ENCODE measurements around the gene PROS1. TPM values are rescaled to one million over a fixed set of nuclear protein-coding genes. Genes with fewer than 3 reads are reported as not detected.

Gene PROS1
- total RNA-seq, 1 donor from 2014 or later, result 16.9 TPM

- Mint-ChIP-seq H3K27ac (no peak overlapping the region), H3K36me3 (peaks cover 2% of the 10 kb centered on the region), H3K4me3 (no peak overlapping the region), H3K27me3 (ENCODE audit: low read depth) (no peaks in the 10 kb centered on the region), H3K9me3 (peaks cover 32% of the 10 kb centered on the region), H3K4me1 (no peaks in the 10 kb centered on the region)
- no peak for DNase-seq (ENCODE audit: low spot score in 2 of 2, unreplicated experiment in 2 of 2)
- TF ChIP-seq CTCF (IDR thresholded peaks at IDR 0.05; ENCODE audit: unreplicated experiment), result no peak
Observed at GRCh38 chr3:93936549-93936948, 37.1 kb downstream of the PROS1 start.

- no peak for DNase-seq (ENCODE audit: low spot score in 2 of 2, unreplicated experiment in 2 of 2)
- no peak overlapping the region for H3K4me3 Mint-ChIP-seq
- H3K4me1 Mint-ChIP-seq, result no peaks in the 10 kb centered on the region
- peaks cover 43% of the 10 kb centered on the region for H3K9me3 Mint-ChIP-seq
- no peak for TF ChIP-seq CTCF (IDR thresholded peaks at IDR 0.05; ENCODE audit: unreplicated experiment)
- H3K36me3 Mint-ChIP-seq, result peaks cover 2% of the 10 kb centered on the region
- no peaks in the 10 kb centered on the region for H3K27me3 Mint-ChIP-seq (ENCODE audit: low read depth)
- no peak overlapping the region for H3K27ac Mint-ChIP-seq
Observed at GRCh38 chr3:93934366-93935046, 39.2 kb downstream of the PROS1 start.

GRCh38 chr3:93931597-93932229, 42.0 kb downstream of the PROS1 start:
- H3K36me3 Mint-ChIP-seq, result peaks cover 4% of the 10 kb centered on the region
- H3K4me1 Mint-ChIP-seq, result no peaks in the 10 kb centered on the region
- no peak overlapping the region for H3K4me3 Mint-ChIP-seq
- no peak for TF ChIP-seq CTCF (IDR thresholded peaks at IDR 0.05; ENCODE audit: unreplicated experiment)
- peaks cover 58% of the 10 kb centered on the region for H3K9me3 Mint-ChIP-seq
- H3K27ac Mint-ChIP-seq, result no peak overlapping the region
- H3K27me3 Mint-ChIP-seq (ENCODE audit: low read depth), result no peaks in the 10 kb centered on the region
- no peak for DNase-seq (ENCODE audit: low spot score in 2 of 2, unreplicated experiment in 2 of 2)

- no peak for DNase-seq (ENCODE audit: low spot score in 2 of 2, unreplicated experiment in 2 of 2)
- Mint-ChIP-seq H3K27me3 (ENCODE audit: low read depth) (no peaks in the 10 kb centered on the region), H3K36me3 (peaks cover 12% of the 10 kb centered on the region), H3K9me3 (peaks cover 62% of the 10 kb centered on the region), H3K27ac (no peak overlapping the region), H3K4me1 (no peaks in the 10 kb centered on the region), H3K4me3 (no peak overlapping the region)
- no peak for TF ChIP-seq CTCF (IDR thresholded peaks at IDR 0.05; ENCODE audit: unreplicated experiment)
Observed at GRCh38 chr3:93930041-93930440, 43.7 kb downstream of the PROS1 start.

GRCh38 chr3:93926789-93927188, 46.9 kb downstream of the PROS1 start:
- no peak overlapping the region for H3K4me3 Mint-ChIP-seq
- no peak overlapping the region for H3K27ac Mint-ChIP-seq
- TF ChIP-seq CTCF (IDR thresholded peaks at IDR 0.05; ENCODE audit: unreplicated experiment), result no peak
- H3K9me3 Mint-ChIP-seq, result peaks cover 59% of the 10 kb centered on the region
- no peak for DNase-seq (ENCODE audit: low spot score in 2 of 2, unreplicated experiment in 2 of 2)
- H3K27me3 Mint-ChIP-seq (ENCODE audit: low read depth), result no peaks in the 10 kb centered on the region
- H3K4me1 Mint-ChIP-seq, result no peaks in the 10 kb centered on the region
- H3K36me3 Mint-ChIP-seq, result peaks cover 13% of the 10 kb centered on the region
